ENCODE results near the gene PAQR5.
"Not testable (repeated sequence)": the region's sequence is repeated elsewhere in the genome, so short reads cannot be mapped to it uniquely, and the experiment has no call there.

PAQR5 gene

GRCh38 chr15:69298697-69299441 lies at the start of gene PAQR5:
Gene PAQR5 (plus strand): TSS chr15:69298912. CDS start chr15:69360081, 61,169 bp downstream.
- no peak for DNase-seq

- no peak for DNase-seq
Observed at GRCh38 chr15:69253156-69253555, 45.6 kb upstream of the PAQR5 start.

- DNase-seq = peak; percentile 34
Observed at GRCh38 chr15:69265347-69265955, 33.3 kb upstream of the PAQR5 start.

- no peak for DNase-seq
Observed at GRCh38 chr15:69271217-69271616, 27.5 kb upstream of the PAQR5 start.

- no peak for DNase-seq
Observed at GRCh38 chr15:69272139-69272538, 26.6 kb upstream of the PAQR5 start.

- no peak for DNase-seq
Observed at GRCh38 chr15:69272891-69273290, 25.8 kb upstream of the PAQR5 start.

- DNase-seq = no peak
Observed at GRCh38 chr15:69275074-69275670, 23.5 kb upstream of the PAQR5 start.

- DNase-seq = no peak
Observed at GRCh38 chr15:69275933-69276560, 22.7 kb upstream of the PAQR5 start.

GRCh38 chr15:69277316-69277715 lies 21.4 kb upstream of the PAQR5 start:
- DNase-seq = no peak

GRCh38 chr15:69279636-69280035 lies 19.1 kb upstream of the PAQR5 start:
- DNase-seq = no peak

GRCh38 chr15:69280783-69281182 lies 17.9 kb upstream of the PAQR5 start:
- DNase-seq = no peak

- no peak for DNase-seq
Observed at GRCh38 chr15:69282104-69282743, 16.5 kb upstream of the PAQR5 start.

GRCh38 chr15:69285834-69286233 lies 12.9 kb upstream of the PAQR5 start:
- DNase-seq = no peak

- no peak for DNase-seq
Observed at GRCh38 chr15:69288011-69288410, 10.7 kb upstream of the PAQR5 start.

GRCh38 chr15:69288531-69289341 lies 10.0 kb upstream of the PAQR5 start:
- DNase-seq = no peak

- DNase-seq = no peak
Observed at GRCh38 chr15:69289342-69290146, 9.2 kb upstream of the PAQR5 start.

- DNase-seq = no peak
Observed at GRCh38 chr15:69290346-69291164, 8.2 kb upstream of the PAQR5 start.

- not testable (repeated sequence) for DNase-seq
Observed at GRCh38 chr15:69291651-69292050, 7.1 kb upstream of the PAQR5 start.

GRCh38 chr15:69292826-69293420 lies 5.8 kb upstream of the PAQR5 start:
- no peak for DNase-seq

Data from CD4-positive, alpha-beta T cell treated with Interleukin-21 for 1 hour (primary cell).